ENCODE data around the gene RPS16.

The RPS16 gene

DNA sequence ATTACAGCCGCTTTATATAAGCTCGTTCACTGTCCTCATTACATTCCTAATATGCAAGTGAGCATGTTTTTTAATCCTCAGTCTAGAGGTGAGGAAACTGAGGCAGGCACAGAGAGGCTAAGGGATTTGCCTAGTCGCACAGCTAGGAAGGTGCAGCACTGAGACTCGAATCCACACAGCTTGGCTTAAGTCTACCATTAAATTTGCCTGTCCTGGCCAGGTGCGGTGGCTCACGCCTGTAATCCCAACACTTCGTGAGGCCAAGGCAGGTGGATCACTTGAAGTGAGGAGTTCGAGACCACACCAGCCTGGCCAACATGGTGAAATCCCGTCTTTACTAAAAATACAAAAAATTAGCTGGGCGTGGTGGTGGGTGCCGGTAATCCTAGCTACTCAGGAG, 8.0 kb downstream of the RPS16 start:
- TF ChIP-seq NFIC (IDR thresholded peaks at IDR 0.05) (no peak), YY1 (IDR thresholded peaks at IDR 0.05; ENCODE audit: low read depth) (no peak), EP300 (IDR thresholded peaks at IDR 0.05; ENCODE audit: borderline replicate concordance) (no peak), ZBTB7A (IDR thresholded peaks at IDR 0.05; ENCODE audit: low read depth) (no peak), REST (IDR thresholded peaks at IDR 0.05; ENCODE audit: low read depth) (no peak), TEAD4 (IDR thresholded peaks at IDR 0.05) (no peak), CREB1 (IDR thresholded peaks at IDR 0.05; ENCODE audit: low read depth) (no peak), FOXM1 (IDR thresholded peaks at IDR 0.05; ENCODE audit: borderline replicate concordance, low read depth) (no peak), RAD21 (IDR thresholded peaks at IDR 0.05; ENCODE audit: low read depth) (no peak), CEBPB (IDR thresholded peaks at IDR 0.05) (no peak), TAF1 (IDR thresholded peaks at IDR 0.05; ENCODE audit: low read depth) (no peak), EGR1 (IDR thresholded peaks at IDR 0.05) (no peak), TCF12 (IDR thresholded peaks at IDR 0.05; ENCODE audit: low read depth) (no peak), MAX (IDR thresholded peaks at IDR 0.05) (no peak)
- TF ChIP-seq, protein P1, sequence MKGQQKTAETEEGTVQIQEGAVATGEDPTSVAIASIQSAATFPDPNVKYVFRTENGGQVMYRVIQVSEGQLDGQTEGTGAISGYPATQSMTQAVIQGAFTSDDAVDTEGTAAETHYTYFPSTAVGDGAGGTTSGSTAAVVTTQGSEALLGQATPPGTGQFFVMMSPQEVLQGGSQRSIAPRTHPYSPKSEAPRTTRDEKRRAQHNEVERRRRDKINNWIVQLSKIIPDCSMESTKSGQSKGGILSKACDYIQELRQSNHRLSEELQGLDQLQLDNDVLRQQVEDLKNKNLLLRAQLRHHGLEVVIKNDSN (IDR thresholded peaks at IDR 0.05), result no peak

GRCh38 chr19:39426170-39426569, 9.6 kb downstream of the RPS16 start:
- TF ChIP-seq RAD21 (IDR thresholded peaks at IDR 0.05; ENCODE audit: low read depth), result no peak
- TF ChIP-seq, protein P1 (IDR thresholded peaks at IDR 0.05), result no peak
- no peak for TF ChIP-seq TEAD4 (IDR thresholded peaks at IDR 0.05)
- TF ChIP-seq FOXM1 (IDR thresholded peaks at IDR 0.05; ENCODE audit: borderline replicate concordance, low read depth), result no peak
- no peak for TF ChIP-seq ZBTB7A (IDR thresholded peaks at IDR 0.05; ENCODE audit: low read depth)

- no peak for TF ChIP-seq FOXM1 (IDR thresholded peaks at IDR 0.05; ENCODE audit: borderline replicate concordance, low read depth)
- no peak for TF ChIP-seq MAX (IDR thresholded peaks at IDR 0.05)
Measured at GRCh38 chr19:39425744-39426143, 10.0 kb downstream of the RPS16 start.

DNA sequence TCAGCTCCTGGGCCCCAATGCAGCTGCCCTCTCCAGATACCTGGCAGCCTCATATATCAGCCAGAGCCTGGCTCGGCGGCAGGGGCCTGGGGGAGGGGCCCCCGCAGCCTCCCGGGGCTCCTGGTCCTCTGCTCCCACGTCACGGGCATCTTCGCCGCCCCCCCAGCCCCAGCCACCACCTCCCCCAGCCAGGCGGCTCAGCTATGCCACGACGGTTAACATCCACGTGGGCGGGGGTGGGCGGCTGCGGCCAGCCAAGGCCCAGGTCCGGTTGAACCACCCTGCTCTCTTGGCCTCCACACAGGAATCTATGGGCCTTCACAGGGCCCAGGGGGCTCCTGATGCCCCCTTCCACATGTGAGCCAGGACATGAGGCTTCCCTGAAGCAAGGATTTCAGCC, 10.8 kb downstream of the RPS16 start:
- TF ChIP-seq NFIC (IDR thresholded peaks at IDR 0.05) (no peak), EGR1 (IDR thresholded peaks at IDR 0.05) (no peak), REST (IDR thresholded peaks at IDR 0.05; ENCODE audit: low read depth) (no peak), ZBTB7A (IDR thresholded peaks at IDR 0.05; ENCODE audit: low read depth) (no peak), RAD21 (IDR thresholded peaks at IDR 0.05; ENCODE audit: low read depth) (no peak), TEAD4 (IDR thresholded peaks at IDR 0.05) (no peak), TAF1 (IDR thresholded peaks at IDR 0.05; ENCODE audit: low read depth) (no peak), YY1 (IDR thresholded peaks at IDR 0.05; ENCODE audit: low read depth) (no peak), FOXM1 (IDR thresholded peaks at IDR 0.05; ENCODE audit: borderline replicate concordance, low read depth) (no peak), CEBPB (IDR thresholded peaks at IDR 0.05) (no peak), TCF12 (IDR thresholded peaks at IDR 0.05; ENCODE audit: low read depth) (no peak), CREB1 (IDR thresholded peaks at IDR 0.05; ENCODE audit: low read depth) (no peak), MAX (IDR thresholded peaks at IDR 0.05) (no peak)
- TF ChIP-seq, protein P1 (IDR thresholded peaks at IDR 0.05), result no peak

GRCh38 chr19:39423258-39424086, 12.3 kb downstream of the RPS16 start:
- TF ChIP-seq TEAD4 (IDR thresholded peaks at IDR 0.05), result no peak
- TF ChIP-seq CREB1 (IDR thresholded peaks at IDR 0.05; ENCODE audit: low read depth), result no peak
- no peak for TF ChIP-seq NFIC (IDR thresholded peaks at IDR 0.05)
- TF ChIP-seq, protein P1 (IDR thresholded peaks at IDR 0.05), result no peak
- no peak for TF ChIP-seq RAD21 (IDR thresholded peaks at IDR 0.05; ENCODE audit: low read depth)
- no peak for TF ChIP-seq YY1 (IDR thresholded peaks at IDR 0.05; ENCODE audit: low read depth)
- TF ChIP-seq REST (IDR thresholded peaks at IDR 0.05; ENCODE audit: low read depth), result no peak
- TF ChIP-seq ZBTB7A (IDR thresholded peaks at IDR 0.05; ENCODE audit: low read depth), result no peak
- no peak for TF ChIP-seq FOXM1 (IDR thresholded peaks at IDR 0.05; ENCODE audit: borderline replicate concordance, low read depth)
- no peak for TF ChIP-seq MAX (IDR thresholded peaks at IDR 0.05)
- TF ChIP-seq EP300 (IDR thresholded peaks at IDR 0.05; ENCODE audit: borderline replicate concordance), result no peak
- no peak for TF ChIP-seq CEBPB (IDR thresholded peaks at IDR 0.05)
- TF ChIP-seq TAF1 (IDR thresholded peaks at IDR 0.05; ENCODE audit: low read depth), result no peak
- no peak for TF ChIP-seq EGR1 (IDR thresholded peaks at IDR 0.05)
- TF ChIP-seq TCF12 (IDR thresholded peaks at IDR 0.05; ENCODE audit: low read depth), result no peak
